Medulla oblongata (tissue), 1 donor: Measurements from ENCODE around the gene FGF6.
"Not testable (repeated sequence)": the region's sequence is repeated elsewhere in the genome, so short reads cannot be mapped to it uniquely, and the experiment has no call there.

Source experiments
- DNase-seq: peaks from one replicate; pipeline ENCODE4 v3.0.0-alpha.2; 2015; ENCODE audit errors: extremely low spot score

Gene FGF6

DNA sequence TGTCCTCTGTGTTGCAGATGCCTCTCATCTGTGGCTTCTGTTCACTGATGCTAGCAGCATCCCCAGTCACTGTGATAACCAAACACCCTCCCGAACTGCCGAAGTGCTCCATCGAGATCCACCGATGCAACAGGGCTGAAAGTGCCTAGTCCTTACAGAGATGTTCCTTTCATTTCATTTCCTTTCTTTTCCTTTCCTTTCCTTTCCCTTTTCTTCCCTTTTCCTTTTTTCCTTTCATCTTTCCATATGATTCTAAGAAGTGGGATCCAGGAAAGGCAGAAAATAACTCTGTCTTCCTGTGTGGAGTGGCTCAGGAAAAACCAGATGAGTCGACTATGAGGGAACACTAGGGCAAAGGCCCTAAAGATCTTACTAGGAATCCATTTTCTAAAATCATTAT, 26.7 kb downstream of the FGF6 start:
- DNase-seq: no peak

DNA sequence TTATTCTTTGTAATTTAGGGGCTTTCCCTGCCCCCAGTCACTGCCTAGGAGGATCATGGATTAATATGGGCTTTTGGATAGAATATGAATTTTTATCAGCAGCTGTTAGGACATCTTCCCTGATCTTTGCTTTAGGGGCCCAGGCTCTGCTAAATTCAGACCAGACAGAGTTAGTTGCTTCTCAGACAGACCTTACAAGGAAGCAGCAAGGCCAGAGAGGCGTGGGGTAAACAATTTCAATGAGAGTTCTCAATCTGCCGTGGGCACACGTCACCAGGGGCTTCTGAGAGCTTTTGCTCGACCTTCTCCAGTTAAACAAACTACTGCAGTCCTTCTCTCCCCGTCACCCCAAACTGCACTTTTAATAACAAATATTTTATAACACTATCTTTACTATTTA, 27.7 kb downstream of the FGF6 start:
- DNase-seq: no peak

DNA sequence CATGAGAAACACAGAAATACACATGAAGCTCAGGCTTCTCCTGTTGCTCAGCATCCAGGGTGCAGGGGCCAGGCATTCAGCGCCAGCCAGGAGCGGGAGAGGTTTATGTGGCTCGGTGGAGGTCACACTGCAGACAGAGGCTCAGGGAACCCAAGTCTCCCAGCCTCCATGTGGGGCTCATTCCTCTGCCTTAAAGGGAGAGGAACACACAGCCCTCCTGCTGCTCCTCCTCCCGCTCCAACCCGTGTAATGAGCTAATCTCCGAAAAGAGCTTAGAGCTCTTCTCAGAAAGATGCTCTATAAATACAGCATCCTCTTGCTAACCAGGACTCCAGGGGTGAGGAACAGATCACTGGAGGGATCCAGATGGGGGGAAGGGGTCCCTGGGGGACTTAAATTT, 28.2 kb downstream of the FGF6 start:
- no peak for DNase-seq

DNA sequence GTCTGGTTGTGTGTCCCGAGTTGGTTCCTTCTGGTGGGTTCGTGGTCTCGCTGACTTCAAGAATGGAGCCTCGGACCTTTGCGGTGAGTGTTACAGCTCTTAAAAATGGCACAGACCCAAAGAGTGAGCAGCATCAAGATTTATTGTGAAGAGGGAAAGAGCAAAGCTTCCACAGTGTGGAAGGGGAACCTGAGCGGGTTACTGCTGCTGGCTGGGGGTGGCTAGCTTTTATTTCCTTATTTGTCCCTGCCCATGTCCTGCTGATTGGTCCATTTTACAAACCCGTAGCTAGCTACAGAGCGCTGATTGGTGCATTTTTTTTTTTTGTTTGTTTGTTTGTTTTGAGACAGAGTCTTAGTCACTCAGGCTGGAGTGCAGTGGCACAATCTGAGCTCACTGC, 29.3 kb downstream of the FGF6 start:
- no peak for DNase-seq

DNA sequence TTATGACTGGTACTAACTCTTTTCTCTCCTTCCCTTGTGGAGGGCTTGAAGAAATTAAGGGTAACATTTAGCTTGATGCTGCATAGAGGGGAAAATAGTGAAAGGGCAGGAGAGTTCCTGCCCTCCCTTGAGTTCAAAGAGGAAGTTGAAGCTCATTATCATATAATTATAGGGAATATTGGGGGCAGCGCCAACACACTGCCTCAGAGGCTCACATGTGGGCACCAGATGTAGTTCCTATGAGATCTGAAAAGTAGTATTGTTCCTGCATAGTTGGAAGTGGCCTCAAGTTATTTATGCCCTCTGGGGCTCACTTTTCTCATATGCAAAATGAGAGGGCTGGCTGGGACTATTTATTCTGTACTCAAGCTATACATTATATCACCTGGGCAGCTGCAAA, 33.1 kb downstream of the FGF6 start:
- no peak for DNase-seq

DNA sequence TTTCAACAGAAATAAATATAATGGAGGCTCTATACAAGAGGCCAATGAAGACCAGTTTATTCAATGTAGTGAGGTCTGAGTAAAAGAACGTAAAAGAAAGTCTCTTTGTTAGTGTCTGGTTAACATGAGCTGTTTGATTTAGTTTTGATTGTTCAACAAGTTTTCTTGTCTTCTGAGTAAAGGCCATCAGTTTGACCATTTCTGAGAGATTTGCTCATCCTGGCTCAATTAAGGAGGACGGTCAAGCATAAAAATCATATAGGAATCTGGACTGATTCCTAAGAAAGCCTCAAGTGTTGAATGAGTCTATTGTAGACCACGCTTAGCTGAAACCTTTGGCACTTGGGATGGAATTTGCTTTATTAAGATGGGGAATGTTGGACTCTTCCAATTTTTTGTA, 33.6 kb downstream of the FGF6 start:
- no peak for DNase-seq

DNA sequence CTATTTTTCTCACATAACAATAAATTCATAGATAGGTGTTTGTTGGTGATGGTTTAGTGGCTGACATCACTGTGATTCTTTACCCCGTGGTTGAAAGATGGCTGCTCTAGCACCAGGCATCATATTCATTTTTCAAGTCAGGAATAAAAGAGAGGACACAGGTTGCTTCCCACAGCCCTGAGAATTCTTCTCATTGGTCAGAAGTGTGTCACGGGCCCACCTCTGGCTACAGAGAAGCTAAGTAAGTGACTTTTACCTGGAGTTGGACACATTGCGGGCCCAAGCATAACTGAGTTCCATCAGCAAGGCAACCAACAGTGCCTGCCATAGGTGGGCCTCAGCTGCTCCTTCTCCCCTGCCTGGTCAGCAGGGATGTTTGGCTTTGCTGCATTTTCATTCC, 38.5 kb downstream of the FGF6 start:
- no peak for DNase-seq

DNA sequence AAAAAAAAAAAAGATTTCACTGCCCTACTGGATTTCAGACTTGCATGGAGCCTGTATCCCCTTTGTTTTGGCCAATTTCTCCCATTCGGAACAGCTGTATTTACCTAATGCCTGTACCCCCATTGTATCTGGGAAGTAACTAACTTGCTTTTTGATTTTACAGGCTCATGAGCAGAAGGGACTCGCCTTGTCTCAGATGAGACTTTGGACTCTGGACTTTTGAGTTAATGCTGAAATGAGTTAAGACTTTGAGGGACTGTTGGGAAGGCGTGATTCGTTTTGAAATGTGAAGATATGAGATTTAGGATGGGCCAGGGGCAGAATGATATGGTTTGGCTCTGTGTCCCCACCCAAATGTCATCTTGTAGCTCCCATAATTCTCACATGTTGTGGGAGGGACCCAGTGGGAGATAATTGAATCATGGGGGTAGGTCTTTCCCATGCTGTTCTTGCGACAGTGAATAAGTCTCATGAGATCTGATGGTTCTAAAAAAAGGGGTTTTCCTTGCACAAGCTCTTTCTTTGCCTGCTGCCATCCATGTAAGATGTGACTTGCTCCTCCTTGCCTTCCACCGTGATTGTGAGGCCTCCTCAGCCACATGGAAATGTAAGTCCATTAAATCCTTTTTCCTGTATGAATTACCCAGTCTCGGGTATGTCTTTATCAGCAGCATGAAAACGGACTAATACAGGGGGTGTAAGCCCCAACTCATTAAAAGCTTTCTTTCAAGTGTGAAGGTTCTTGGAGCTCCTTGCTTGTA, 40.6 kb downstream of the FGF6 start:
- not testable (repeated sequence) for DNase-seq

DNA sequence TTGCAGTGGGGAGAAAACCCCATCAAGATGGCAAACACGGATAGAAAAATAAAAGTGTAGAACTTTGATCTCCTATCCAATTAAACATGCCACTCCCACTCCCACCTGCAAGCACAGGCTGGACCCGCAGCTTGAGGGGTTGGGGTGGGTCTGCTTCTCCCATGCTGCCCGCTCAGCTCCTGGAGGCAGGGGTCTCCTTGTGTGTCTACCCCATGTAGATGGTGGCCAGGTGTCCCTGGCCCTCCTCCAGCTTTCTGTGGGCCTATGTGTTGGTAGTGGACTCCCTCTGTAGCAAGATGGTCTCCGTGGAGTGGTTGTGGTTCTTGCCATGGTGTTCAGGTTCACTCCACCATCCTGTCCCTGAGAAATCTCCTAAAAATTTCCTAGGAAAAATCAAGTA, 42.6 kb downstream of the FGF6 start:
- no peak for DNase-seq

DNA sequence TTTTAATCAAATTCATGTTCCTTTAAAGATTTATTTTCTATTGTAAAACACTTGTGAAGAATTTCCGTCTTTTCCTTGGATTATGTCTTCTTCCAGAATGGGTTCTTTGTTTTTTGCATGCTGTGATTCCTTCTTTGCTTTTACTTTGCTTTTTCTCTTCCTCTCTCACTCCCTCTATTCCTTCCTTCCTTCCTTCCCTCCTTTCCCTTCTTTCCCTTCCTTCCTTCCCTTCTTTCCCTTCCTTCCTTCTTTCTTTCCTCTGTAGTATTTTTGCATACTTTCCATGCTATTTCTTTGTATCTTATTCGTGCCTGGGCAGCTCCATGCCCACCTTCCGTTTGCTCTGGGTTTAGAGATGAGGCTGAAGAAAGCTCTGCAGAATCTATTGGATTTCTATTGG, 44.5 kb downstream of the FGF6 start:
- DNase-seq: no peak

DNA sequence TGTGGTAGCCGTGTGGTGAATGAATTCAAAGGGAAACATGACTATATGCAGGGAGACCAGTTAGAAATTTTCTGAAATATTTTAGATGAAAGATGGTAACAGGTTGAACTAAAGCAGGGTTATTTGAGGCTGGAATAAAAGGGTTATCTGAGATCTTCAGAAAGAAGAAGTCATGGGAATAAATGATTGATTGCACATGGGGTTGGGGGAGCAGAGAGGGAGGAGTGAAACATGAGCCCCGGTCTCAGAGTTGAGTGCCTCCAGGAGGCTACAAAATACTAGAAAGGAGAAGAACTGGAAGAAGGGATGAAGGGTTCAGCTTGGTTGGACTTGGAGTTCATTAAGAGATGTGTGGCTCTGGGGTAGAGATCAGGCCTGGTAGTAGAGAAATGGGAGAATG, 49.8 kb downstream of the FGF6 start:
- no peak for DNase-seq

DNA sequence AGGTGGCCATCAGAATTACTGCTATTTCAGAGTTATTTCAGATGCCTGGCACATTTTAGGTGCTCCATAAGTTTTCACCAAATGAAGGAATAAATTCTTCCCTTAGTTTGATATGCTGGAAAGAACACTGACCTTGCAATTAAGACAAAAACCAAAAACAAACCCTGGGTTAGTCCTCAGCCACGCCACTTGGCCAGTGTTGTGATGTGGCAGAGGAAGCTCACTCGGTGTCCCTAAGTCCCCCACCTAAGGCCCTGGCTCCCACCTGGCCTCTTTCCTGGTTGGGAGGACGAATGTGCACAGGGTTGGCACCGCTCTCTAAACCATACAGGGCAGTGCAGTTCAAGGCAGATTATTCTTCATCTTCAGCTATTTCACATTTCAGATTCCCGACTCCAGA, 52.4 kb downstream of the FGF6 start:
- no peak for DNase-seq

DNA sequence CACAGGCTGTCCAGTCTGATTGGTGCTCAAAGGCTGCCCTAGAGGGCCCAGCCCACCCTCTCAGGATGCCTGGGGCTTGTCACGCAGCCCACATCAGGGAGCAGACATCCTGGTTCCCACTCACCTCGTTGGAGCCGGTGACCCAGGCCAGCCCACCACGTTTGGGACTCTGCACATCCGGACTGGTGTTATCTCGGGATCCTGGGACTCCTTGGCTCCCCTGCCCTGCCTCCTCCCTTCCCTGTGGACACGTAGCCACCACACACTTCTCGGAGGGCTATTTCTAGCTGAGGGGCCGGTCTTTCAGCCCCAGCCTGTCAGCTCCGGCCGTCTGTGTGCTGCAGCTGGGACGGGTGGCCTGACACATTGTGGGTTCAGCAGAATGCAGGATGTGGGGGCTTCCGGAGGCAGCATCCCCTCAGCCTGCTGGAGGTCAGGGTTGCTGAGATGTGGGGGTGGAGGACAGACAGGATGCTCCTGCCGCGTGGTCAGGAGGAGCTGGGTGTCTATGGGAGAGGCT, 53.3 kb downstream of the FGF6 start:
- DNase-seq: no peak

DNA sequence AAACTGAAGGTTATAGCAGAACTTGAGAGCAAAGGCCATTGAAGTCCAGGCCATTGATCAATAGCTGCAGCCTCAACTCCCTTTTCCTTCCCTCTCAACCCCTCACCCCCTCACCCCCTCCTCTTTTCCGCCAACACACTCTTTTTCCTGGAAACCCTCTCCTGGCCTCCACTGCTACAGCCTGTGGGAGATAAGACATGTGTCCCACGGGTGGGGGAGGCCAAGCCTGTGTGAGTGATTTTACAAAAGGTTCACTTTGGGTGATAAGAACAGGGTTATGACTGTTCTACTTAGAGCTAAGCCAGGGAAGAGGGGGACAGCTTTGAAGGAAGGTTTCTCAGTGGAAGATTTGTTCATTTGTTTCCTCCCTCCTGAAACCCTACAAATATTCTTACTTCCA, 57.0 kb downstream of the FGF6 start:
- no peak for DNase-seq

DNA sequence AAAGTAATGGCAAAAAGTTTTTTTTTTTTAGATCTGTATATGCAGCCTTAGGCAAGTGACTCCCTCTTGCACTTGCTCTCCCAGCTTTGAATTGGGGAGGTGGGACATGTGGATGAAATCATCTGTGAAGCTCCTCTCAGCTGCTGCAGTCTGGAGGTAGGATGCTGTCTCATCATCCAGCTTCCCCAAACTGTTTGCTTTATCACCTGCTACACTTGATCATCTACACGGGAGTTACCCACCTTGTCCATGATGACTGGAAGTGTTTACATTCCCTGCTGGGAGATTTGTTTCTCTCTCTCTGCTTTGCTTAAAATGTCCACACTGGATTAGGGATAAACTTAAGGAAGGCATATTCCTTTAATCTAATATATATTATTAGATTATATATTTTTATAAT, 57.6 kb downstream of the FGF6 start:
- no peak for DNase-seq

DNA sequence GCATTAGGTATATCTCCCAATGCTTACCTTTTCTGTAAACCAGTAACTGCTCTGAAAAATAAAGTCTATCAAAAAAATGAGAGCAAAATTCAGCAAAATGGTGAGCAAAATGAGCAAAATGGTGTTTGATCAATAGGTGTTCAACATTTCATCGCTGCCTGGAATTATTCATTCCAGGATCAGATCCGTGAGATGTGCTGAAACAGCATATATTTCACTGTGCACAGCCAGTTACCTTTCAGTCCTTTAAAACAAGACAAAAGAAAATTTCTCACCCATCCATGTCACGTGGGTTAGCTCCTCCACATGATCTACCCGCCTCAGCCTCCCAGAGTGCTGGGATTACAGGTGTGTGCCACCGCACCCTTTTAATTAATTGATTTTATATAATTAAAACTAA, 58.0 kb downstream of the FGF6 start:
- no peak for DNase-seq

DNA sequence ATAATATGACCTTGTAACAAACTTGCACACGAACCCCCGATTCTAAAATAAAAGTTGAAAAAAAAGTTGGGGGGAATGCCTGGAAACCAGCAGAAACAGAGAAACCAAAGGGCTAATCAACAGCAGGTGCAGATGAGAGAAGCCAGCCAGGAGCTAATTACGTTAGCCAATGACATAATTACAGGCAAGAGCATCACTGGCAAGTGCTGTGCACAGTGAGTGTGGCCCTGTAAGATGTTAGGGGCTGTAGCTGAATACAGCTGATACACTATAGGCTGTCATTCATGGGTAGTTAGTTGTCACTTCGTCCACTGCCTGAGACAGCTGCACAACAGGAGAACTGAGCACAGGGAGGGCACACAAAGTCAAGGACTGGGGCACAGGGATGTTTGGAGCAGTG, 58.8 kb downstream of the FGF6 start:
- no peak for DNase-seq
